SH-SY5Y (cell line): Measurements from ENCODE around the gene ACTR3.

ENCODE experiments used
- GATA2 ChIP-seq: IDR thresholded peaks from 2 replicates; pipeline ENCODE4 v1.6.1; 2011; ENCODE audit warnings: mild to moderate bottlenecking, low read depth, low read length
- GATA3 ChIP-seq: IDR thresholded peaks from 2 replicates; pipeline ENCODE4 v1.6.1; 2011; ENCODE audit warnings: low read depth, mild to moderate bottlenecking, low read length, moderate library complexity

Gene ACTR3

GRCh38 chr2:113889471-113890252 lies at the start of gene ACTR3:
Gene ACTR3, plus strand, starts transcription at chr2:113890089. Its CDS starts 191 bp downstream, at chr2:113890280.
- TF ChIP-seq GATA2 (peak; percentile 5; the same call in 1 of the 2 replicates), GATA3 (no peak)

- no peak for TF ChIP-seq GATA2
- TF ChIP-seq GATA3, result no peak
Observed at GRCh38 chr2:113840518-113840917, 49.4 kb upstream of the ACTR3 start.

GRCh38 chr2:113842919-113843736 lies 46.8 kb upstream of the ACTR3 start:
- TF ChIP-seq GATA2 (no peak), GATA3 (no peak)

GRCh38 chr2:113845261-113845660 lies 44.6 kb upstream of the ACTR3 start:
- TF ChIP-seq GATA2 (no peak), GATA3 (no peak)

- no peak for TF ChIP-seq GATA3
Observed at GRCh38 chr2:113846429-113846828, 43.5 kb upstream of the ACTR3 start.

- TF ChIP-seq GATA2, result no peak
- no peak for TF ChIP-seq GATA3
Observed at GRCh38 chr2:113847144-113847543, 42.7 kb upstream of the ACTR3 start.

GRCh38 chr2:113848758-113849415 lies 41.0 kb upstream of the ACTR3 start:
- TF ChIP-seq GATA2, result no peak
- TF ChIP-seq GATA3, result no peak

- TF ChIP-seq GATA2 (no peak), GATA3 (no peak)
Observed at GRCh38 chr2:113850687-113851086, 39.2 kb upstream of the ACTR3 start.

GRCh38 chr2:113851640-113852039 lies 38.2 kb upstream of the ACTR3 start:
- TF ChIP-seq GATA2 (no peak), GATA3 (no peak)

- TF ChIP-seq GATA2 (no peak), GATA3 (no peak)
Observed at GRCh38 chr2:113854208-113854607, 35.7 kb upstream of the ACTR3 start.

GRCh38 chr2:113854970-113855740 lies 34.7 kb upstream of the ACTR3 start:
- no peak for TF ChIP-seq GATA3
- TF ChIP-seq GATA2, result no peak

- TF ChIP-seq GATA3, result no peak
- no peak for TF ChIP-seq GATA2
Observed at GRCh38 chr2:113857464-113857863, 32.4 kb upstream of the ACTR3 start.

- TF ChIP-seq GATA3 (no peak), GATA2 (no peak)
Observed at GRCh38 chr2:113858764-113859163, 31.1 kb upstream of the ACTR3 start.

- TF ChIP-seq GATA2 (no peak), GATA3 (no peak)
Observed at GRCh38 chr2:113861740-113862139, 28.1 kb upstream of the ACTR3 start.
